GM23248 (cell line): ENCODE data around the gene KCNJ12.
"Not testable (repeated sequence)": the region's sequence is repeated elsewhere in the genome, so short reads cannot be mapped to it uniquely, and the experiment has no call there.

Experiments
- EZH2 ChIP-seq: fragments of 200-600 bp; sonication (generic); IDR thresholded peaks from 2 replicates; pipeline ENCODE4 v1.6.1; 2018; ENCODE audit warnings: antibody characterized with exemption, mild to moderate bottlenecking; ENCODE audit not compliant: insufficient read depth, poor library complexity, severe bottlenecking
- EZH2phosphoT487 ChIP-seq: fragments of 200-600 bp; sonication (generic); IDR thresholded peaks from 2 replicates; pipeline ENCODE4 v1.6.1; 2018; ENCODE audit warnings: antibody characterized with exemption, moderate library complexity, mild to moderate bottlenecking, low read depth; ENCODE audit not compliant: insufficient read depth

GRCh38 chr17:21422311-21423189 lies 46.4 kb downstream of the KCNJ12 start:
- not testable (repeated sequence) for TF ChIP-seq EZH2phosphoT487, EZH2
